IMR-90 (cell line): ENCODE data around the gene NCOA7. TPM values are rescaled to one million over a fixed set of nuclear protein-coding genes. Genes with fewer than 3 reads are reported as not detected.
A peak's percentile ranks its signal among the peaks of the same experiment; 100 is the strongest.

Experiments
- ATAC-seq: fragments of 200-7000 bp; cut with Tn5 transposase; 2 replicates; pipeline ENCODE4 v1.9.1; 2020; ENCODE audit warnings: low read depth, mild to moderate bottlenecking, moderate library complexity
- BruUV-seq: library from RNA; stranded (reverse); fragments of 400-500 nt; replicated peaks from 2 replicates; lab custom pipeline; 2021; lab: Mats Ljungman, UMichigan
- CTCF ChIA-PET: fragments of 300-600 bp; formaldehyde crosslinking; extraction: SDS; loops from one replicate; lab custom pipeline; 2021; ENCODE audit warnings: antibody characterized with exemption; lab: Yijun Ruan, JAX
- POLR2A ChIA-PET: fragments of 300-600 bp; sonication (Branson Sonifier 250); formaldehyde crosslinking; loops from one replicate; lab custom pipeline; 2022; ENCODE audit warnings: antibody characterized with exemption; ENCODE audit not compliant: unreplicated experiment; lab: Charles Lee
- DNase-seq: peaks from one replicate; pipeline ENCODE4 v3.0.0; 2013
- H2AFZ ChIP-seq: replicated peaks from 2 replicates; pipeline ENCODE3; 2013; ENCODE audit warnings: low read length, mild to moderate bottlenecking; ENCODE audit not compliant: poor library complexity
- H2AK5ac ChIP-seq: 2 replicates; pipeline ENCODE4 v1.6.1; 2013; ENCODE audit warnings: low read depth, low read length, inconsistent platforms
- H2AK9ac ChIP-seq: replicated peaks from 2 replicates; pipeline ENCODE3; 2013; ENCODE audit warnings: mild to moderate bottlenecking, low read depth, low read length, moderate library complexity; ENCODE audit not compliant: poor library complexity
- H2BK120ac ChIP-seq: 2 replicates; pipeline ENCODE4 v1.6.1; 2013; ENCODE audit warnings: low read depth, low read length, inconsistent platforms
- H2BK15ac ChIP-seq: 3 replicates; pipeline ENCODE4 v1.6.1; 2013; ENCODE audit warnings: low read depth, low read length, inconsistent platforms
- H2BK20ac ChIP-seq: 2 replicates; pipeline ENCODE4 v1.6.1; 2013; ENCODE audit warnings: low read depth, mild to moderate bottlenecking, inconsistent platforms, low read length, moderate library complexity
- H2BK5ac ChIP-seq: 2 replicates; pipeline ENCODE4 v1.6.1; 2013; ENCODE audit warnings: mild to moderate bottlenecking, low read depth, low read length, inconsistent platforms; ENCODE audit not compliant: poor library complexity, severe bottlenecking
- H3K14ac ChIP-seq: replicated peaks from 2 replicates; pipeline ENCODE4 v1.6.1; 2013; ENCODE audit warnings: low read depth, low read length, inconsistent platforms
- H3K18ac ChIP-seq: 2 replicates; pipeline ENCODE4 v1.6.1; 2013; ENCODE audit warnings: low read depth, low read length, control low read depth
- H3K23ac ChIP-seq: 2 replicates; pipeline ENCODE4 v1.6.1; 2013; ENCODE audit warnings: low read depth, low read length, inconsistent platforms
- H3K27ac ChIP-seq: 2 replicates; pipeline ENCODE4 v1.5.1; 2013; ENCODE audit warnings: mild to moderate bottlenecking, control low read depth, low read length; ENCODE audit not compliant: insufficient read depth
- H3K27me3 ChIP-seq: 2 replicates; pipeline ENCODE4 v1.6.1; 2013; ENCODE audit warnings: low read length; ENCODE audit not compliant: control insufficient read depth, insufficient read depth
- H3K36me3 ChIP-seq: 2 replicates; pipeline ENCODE4 v1.6.1; 2013; ENCODE audit warnings: low read length, mixed read lengths; ENCODE audit not compliant: control insufficient read depth, insufficient read depth
- H3K4ac ChIP-seq: 2 replicates; pipeline ENCODE4 v1.6.1; 2013; ENCODE audit warnings: low read depth, low read length, inconsistent platforms
- H3K4me1 ChIP-seq: 2 replicates; pipeline ENCODE4 v1.6.1; 2013; ENCODE audit warnings: low read length, mixed read lengths; ENCODE audit not compliant: control insufficient read depth, insufficient read depth
- H3K4me2 ChIP-seq: 2 replicates; pipeline ENCODE4 v1.6.1; 2013; ENCODE audit warnings: low read depth, mild to moderate bottlenecking, control low read depth, low read length, moderate library complexity
- H3K4me3 ChIP-seq: 2 replicates; pipeline ENCODE4 v1.5.1; 2013; ENCODE audit warnings: low read depth, mild to moderate bottlenecking, control low read depth, low read length, moderate library complexity; ENCODE audit not compliant: insufficient read depth
- H3K56ac ChIP-seq: 2 replicates; pipeline ENCODE4 v1.6.1; 2013; ENCODE audit warnings: low read length, inconsistent platforms; ENCODE audit not compliant: insufficient read depth; ENCODE audit errors: extremely low read depth
- H3K79me1 ChIP-seq, 2 experiments: 2 replicates each; pipeline ENCODE4 v1.6.1; 2013; ENCODE audit warnings: low read length in 2 of 2, inconsistent platforms in 1 of 2, low read depth in 1 of 2
- H3K9ac ChIP-seq: 2 replicates; pipeline ENCODE4 v1.6.1; 2013; ENCODE audit warnings: low read depth, low read length, control low read depth
- H3K9me1 ChIP-seq: 2 replicates; pipeline ENCODE4 v1.6.1; 2013; ENCODE audit warnings: low read length, inconsistent platforms; ENCODE audit not compliant: insufficient read depth
- H3K9me3 ChIP-seq: 2 replicates; pipeline ENCODE4 v1.6.1; 2013; ENCODE audit warnings: low read length; ENCODE audit not compliant: control insufficient read depth, insufficient read depth
- H4K20me1 ChIP-seq: 2 replicates; pipeline ENCODE4 v1.6.1; 2013; ENCODE audit warnings: low read length, inconsistent platforms; ENCODE audit not compliant: insufficient read depth
- H4K5ac ChIP-seq: 2 replicates; pipeline ENCODE4 v1.6.1; 2013; ENCODE audit warnings: mild to moderate bottlenecking, low read depth, low read length, control low read depth
- H4K8ac ChIP-seq, 2 experiments: 2 replicates each; pipeline ENCODE4 v1.6.1; 2013; ENCODE audit warnings: low read depth in 2 of 2, low read length in 2 of 2, control low read depth in 1 of 2, inconsistent platforms in 1 of 2
- H4K91ac ChIP-seq: 2 replicates; pipeline ENCODE4 v1.6.1; 2013; ENCODE audit warnings: low read depth, low read length, inconsistent platforms; ENCODE audit not compliant: insufficient read depth
- FOS ChIP-seq: fragments of 150-350 bp; IDR thresholded peaks from 2 replicates; pipeline ENCODE4 v1.6.1; 2016; ENCODE audit warnings: low read depth, low read length
- USF2 ChIP-seq: fragments of 150-350 bp; IDR thresholded peaks from 2 replicates; pipeline ENCODE4 v1.6.1; 2017; ENCODE audit warnings: mild to moderate bottlenecking, antibody characterized with exemption, low read length, low read depth
- WGBS, 2 experiments: methylation state at CpG; one replicate each; pipeline versions ENCODE4 v1.1.5 to v1.1.7; 2013; ENCODE audit warnings: missing lambda C conversion rate in 2 of 2; ENCODE audit not compliant: insufficient read length in 1 of 2; ENCODE audit errors: extremely low coverage in 2 of 2; 5-methylcytosine and 5-hydroxymethylcytosine counted together
- dilution Hi-C: fragments of 300-500 bp; cut with HindIII; formaldehyde crosslinking; loops from one replicate; pipeline ENCODE4 v1.14.3; 2018; ENCODE audit warnings: low sequenced_read_pairs; ENCODE audit not compliant: unreplicated experiment
- in situ Hi-C: fragments of 300-500 bp; cut with MboI; formaldehyde crosslinking; loops from 3 replicates; pipeline ENCODE4 v1.14.3; 2019; ENCODE audit warnings: low sequenced_read_pairs, inconsistent platforms, mixed read lengths
- intact Hi-C: fragments of 100-400 bp; cut with micrococcal nuclease; formaldehyde crosslinking; loops from 2 replicates; pipeline ENCODE4 v1.10.0; 2022
- polyA plus RNA-seq, 3 experiments: library from polyadenylated mRNA; depleted of rRNA; stranded (reverse); fragments of >200 nt; gene quantifications; 2 replicates each; pipeline ENCODE4 v1.2.3, GENCODE V29; 2012; ENCODE audit warnings: low replicate concordance in 1 of 3
- total RNA-seq: library from RNA; depleted of rRNA; stranded (reverse); fragments of >200 nt; gene quantifications from 2 replicates; pipeline ENCODE4 v1.2.3, GENCODE V29; 2012

The NCOA7 gene
- total and polyA plus RNA-seq, 2 of the 4 experiments (the other 2 are of a cell fraction): 12.6 to 12.9 TPM

- no peak overlapping the region for H3K9ac ChIP-seq
- H4K91ac ChIP-seq: peak overlapping the region; percentile 55
- peak overlapping the region; percentile 78 for H2BK120ac ChIP-seq
- dilution Hi-C loops: no loop called here
- no peaks in the 10 kb centered on the region for H3K9me3 ChIP-seq
- H3K27ac ChIP-seq: no peak overlapping the region
- BruUV-seq: no TSS peak
- POLR2A ChIA-PET: no interaction called here
- peak overlapping the region; percentile 19; the same call in 2 of the 3 replicates for H2BK15ac ChIP-seq
- H3K23ac ChIP-seq: peak overlapping the region; percentile 7; the same call in 1 of the 2 replicates
- peak overlapping the region; percentile 94 for H2BK20ac ChIP-seq
- H3K14ac ChIP-seq: 0 out of 2 replicates have a peak overlapping the region, but pooled peaks have one; percentile 5
- peak overlapping the region; percentile 5 to 6; a peak in 2 of 4 replicates for H4K8ac ChIP-seq
- H2AK9ac ChIP-seq: no peak overlapping the region
- no peaks in the 10 kb centered on the region for H3K36me3 ChIP-seq
- ATAC-seq (no peak), DNase-seq (peak; percentile 56)
- in situ Hi-C loops: no loop called here
- H3K4ac ChIP-seq: peak overlapping the region; percentile 18
- H2BK5ac ChIP-seq: no peak overlapping the region
- no peak overlapping the region for H3K4me2 ChIP-seq
- H3K18ac ChIP-seq: peak overlapping the region; percentile 84
- H3K79me1 ChIP-seq: no peaks in the 10 kb centered on the region
- TF ChIP-seq USF2 (no peak), FOS (0 out of 2 replicates have a peak, but pooled peaks have one; percentile 19)
- H3K4me1 ChIP-seq: peaks cover 28% of the 10 kb centered on the region
- H2AFZ ChIP-seq: no peak overlapping the region
- H3K4me3 ChIP-seq: no peak overlapping the region
- peak overlapping the region; percentile 67; the same call in 1 of the 2 replicates for H2AK5ac ChIP-seq
- H4K5ac ChIP-seq: peak overlapping the region; percentile 78
- H4K20me1 ChIP-seq: no peaks in the 10 kb centered on the region
- H3K56ac ChIP-seq: no peak overlapping the region
- 96% methylated on average over 4 of the region's 10 CpGs; no CpG with 5 or more reads in 1 of the 2 experiments for WGBS, 2 experiments
- CTCF ChIA-PET: no interaction called here
- H3K9me1 ChIP-seq: peaks cover 2% of the 10 kb centered on the region
- intact Hi-C loops: no loop called here
- no peaks in the 10 kb centered on the region for H3K27me3 ChIP-seq
These were observed 152.1 kb downstream of the NCOA7 start for GRCh38 chr6:125942672-125943527.
